Panc1 (cell line): ENCODE results near the gene SYNGR2.

Experiments used
- POLR2AphosphoS5 ChIP-seq: IDR thresholded peaks from 2 replicates; pipeline ENCODE4 v1.6.1; 2012; ENCODE audit warnings: mild to moderate bottlenecking, low read depth, low read length, moderate library complexity
- TF ChIP-seq, protein P1 (sequence below): fragments of 450-650 bp; IDR thresholded peaks from 2 replicates; pipeline ENCODE4 v1.5.1; 2017; ENCODE audit warnings: mild to moderate bottlenecking

GRCh38 chr17:78141437-78142118 is 26.8 kb upstream of the SYNGR2 start:
- TF ChIP-seq, protein P1, sequence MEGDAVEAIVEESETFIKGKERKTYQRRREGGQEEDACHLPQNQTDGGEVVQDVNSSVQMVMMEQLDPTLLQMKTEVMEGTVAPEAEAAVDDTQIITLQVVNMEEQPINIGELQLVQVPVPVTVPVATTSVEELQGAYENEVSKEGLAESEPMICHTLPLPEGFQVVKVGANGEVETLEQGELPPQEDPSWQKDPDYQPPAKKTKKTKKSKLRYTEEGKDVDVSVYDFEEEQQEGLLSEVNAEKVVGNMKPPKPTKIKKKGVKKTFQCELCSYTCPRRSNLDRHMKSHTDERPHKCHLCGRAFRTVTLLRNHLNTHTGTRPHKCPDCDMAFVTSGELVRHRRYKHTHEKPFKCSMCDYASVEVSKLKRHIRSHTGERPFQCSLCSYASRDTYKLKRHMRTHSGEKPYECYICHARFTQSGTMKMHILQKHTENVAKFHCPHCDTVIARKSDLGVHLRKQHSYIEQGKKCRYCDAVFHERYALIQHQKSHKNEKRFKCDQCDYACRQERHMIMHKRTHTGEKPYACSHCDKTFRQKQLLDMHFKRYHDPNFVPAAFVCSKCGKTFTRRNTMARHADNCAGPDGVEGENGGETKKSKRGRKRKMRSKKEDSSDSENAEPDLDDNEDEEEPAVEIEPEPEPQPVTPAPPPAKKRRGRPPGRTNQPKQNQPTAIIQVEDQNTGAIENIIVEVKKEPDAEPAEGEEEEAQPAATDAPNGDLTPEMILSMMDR = no peak
- TF ChIP-seq POLR2AphosphoS5 = no peak
